Measurements from ENCODE around the gene PEG3. TPM values are rescaled to one million over a fixed set of nuclear protein-coding genes. Genes with fewer than 3 reads are reported as not detected.

Gene PEG3
- total RNA-seq, 4 donors from 2014 or later: 6.5 to 8.8 (median 7.3) TPM

DNA sequence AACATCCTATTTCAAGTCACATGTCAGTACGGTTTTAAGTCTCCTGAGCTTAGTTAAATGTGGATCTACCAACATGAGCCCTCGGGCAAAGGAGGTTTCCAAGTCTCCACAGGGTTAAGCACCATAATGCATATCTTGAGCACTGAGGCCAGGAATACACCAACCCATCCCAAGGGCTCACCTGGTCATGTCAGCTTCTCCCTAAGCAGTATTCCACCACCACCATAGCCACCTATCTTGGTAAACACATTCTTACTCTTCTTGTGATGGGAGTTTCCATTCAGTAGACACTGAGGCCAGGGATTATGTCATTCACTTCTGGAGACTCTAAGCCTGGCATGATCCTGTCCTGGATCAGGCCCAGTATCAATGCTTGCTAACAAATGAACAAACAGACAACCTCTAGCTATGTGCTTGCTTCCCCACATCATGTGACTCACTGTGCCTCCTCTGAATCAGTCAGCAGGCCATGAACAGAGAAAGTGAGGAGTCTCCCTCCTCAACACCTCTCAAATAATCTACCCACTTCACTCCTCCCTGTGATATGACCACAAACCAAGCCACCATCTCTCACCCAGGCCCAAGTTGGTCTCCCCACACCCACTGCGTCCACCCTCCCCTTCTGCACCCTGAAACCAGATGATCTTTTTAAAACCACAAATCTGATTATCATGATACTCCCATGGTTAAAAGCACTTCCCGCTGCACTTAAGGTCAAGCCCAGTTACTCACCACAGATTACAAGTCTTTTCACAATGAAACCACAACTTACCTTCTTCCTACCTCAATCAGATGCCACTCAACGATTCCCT is 5.8 kb downstream of the PEG3 start:
- no peak for DNase-seq (ENCODE audit: low spot score)
- no peak for ATAC-seq (ENCODE audit: low FRiP score)
- TF ChIP-seq, protein P1, sequence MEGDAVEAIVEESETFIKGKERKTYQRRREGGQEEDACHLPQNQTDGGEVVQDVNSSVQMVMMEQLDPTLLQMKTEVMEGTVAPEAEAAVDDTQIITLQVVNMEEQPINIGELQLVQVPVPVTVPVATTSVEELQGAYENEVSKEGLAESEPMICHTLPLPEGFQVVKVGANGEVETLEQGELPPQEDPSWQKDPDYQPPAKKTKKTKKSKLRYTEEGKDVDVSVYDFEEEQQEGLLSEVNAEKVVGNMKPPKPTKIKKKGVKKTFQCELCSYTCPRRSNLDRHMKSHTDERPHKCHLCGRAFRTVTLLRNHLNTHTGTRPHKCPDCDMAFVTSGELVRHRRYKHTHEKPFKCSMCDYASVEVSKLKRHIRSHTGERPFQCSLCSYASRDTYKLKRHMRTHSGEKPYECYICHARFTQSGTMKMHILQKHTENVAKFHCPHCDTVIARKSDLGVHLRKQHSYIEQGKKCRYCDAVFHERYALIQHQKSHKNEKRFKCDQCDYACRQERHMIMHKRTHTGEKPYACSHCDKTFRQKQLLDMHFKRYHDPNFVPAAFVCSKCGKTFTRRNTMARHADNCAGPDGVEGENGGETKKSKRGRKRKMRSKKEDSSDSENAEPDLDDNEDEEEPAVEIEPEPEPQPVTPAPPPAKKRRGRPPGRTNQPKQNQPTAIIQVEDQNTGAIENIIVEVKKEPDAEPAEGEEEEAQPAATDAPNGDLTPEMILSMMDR (IDR thresholded peaks at IDR 0.05): no peak

DNA sequence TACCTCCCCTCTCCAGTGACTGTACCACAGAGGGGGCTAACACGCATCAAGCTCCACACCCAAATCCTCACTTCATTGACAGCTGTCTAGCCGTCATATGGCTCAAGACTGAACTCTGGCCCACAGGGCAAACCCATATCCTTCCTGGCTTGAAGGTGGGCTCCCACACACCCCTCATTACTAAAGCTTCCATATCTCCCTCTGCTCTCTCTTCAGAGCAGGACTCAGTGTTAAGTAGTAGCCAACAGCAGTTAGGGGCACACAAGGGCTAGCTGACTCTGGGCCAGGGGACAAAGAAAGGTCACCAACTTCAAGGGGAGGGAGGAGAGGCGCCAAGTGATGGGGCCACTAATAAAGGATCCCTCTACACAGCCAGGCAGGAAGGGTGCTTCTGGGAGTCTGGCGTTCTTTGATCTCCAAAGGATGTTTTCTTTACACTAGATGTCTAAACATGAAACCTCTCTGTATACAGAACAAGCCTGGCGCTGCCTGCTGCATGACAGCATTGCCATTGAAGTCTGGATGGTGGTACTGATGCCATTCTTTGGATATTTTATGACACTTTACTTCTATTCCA is 8.1 kb downstream of the PEG3 start:
- DNase-seq (ENCODE audit: low spot score): no peak
- TF ChIP-seq, protein P1 (IDR thresholded peaks at IDR 0.05): no peak
- ATAC-seq (ENCODE audit: low FRiP score): no peak

DNA sequence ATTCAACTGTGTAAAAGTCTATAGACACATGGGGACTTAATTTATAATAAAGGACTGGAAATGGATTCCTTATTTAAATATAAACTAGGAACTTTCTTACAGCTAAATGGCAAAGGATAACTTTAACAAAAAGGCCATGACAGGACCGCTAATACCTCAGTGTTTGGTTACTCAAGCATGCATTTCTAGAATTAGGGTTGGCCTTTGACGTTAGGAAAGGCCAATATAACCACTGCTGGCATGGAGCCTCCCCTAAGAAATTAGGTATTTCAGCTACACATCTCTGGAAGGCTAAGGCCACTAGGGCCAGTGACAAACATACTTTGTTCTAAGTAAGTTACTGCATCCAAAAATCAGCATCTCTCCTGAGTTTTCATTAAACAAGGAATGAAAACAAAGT is 9.3 kb downstream of the PEG3 start:
- no peak for DNase-seq (ENCODE audit: low spot score)
- TF ChIP-seq, protein P1 (IDR thresholded peaks at IDR 0.05): no peak
- no peak for ATAC-seq (ENCODE audit: low FRiP score)

DNA sequence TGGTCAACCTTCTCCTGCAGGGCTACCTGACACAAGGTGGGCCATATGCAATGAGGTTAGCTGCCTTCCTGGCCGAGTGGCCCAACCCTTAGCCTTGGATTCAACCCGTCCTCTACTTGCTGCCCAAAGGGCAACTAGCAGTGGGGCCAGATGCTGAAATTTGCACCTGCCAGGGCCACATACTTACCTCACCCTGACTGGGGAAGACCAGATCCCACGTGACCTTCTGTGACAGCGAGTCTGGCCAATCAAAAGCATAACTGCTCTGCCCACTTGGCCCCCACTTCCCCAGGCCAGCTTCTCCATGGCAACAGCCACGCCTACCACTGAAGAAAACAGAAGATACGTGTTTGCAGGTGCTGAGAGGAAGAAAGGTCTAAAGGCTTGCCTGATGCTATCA is 10.9 kb downstream of the PEG3 start:
- DNase-seq (ENCODE audit: low spot score) (no peak), ATAC-seq (ENCODE audit: low FRiP score) (no peak)
- TF ChIP-seq, protein P1 (IDR thresholded peaks at IDR 0.05): no peak

DNA sequence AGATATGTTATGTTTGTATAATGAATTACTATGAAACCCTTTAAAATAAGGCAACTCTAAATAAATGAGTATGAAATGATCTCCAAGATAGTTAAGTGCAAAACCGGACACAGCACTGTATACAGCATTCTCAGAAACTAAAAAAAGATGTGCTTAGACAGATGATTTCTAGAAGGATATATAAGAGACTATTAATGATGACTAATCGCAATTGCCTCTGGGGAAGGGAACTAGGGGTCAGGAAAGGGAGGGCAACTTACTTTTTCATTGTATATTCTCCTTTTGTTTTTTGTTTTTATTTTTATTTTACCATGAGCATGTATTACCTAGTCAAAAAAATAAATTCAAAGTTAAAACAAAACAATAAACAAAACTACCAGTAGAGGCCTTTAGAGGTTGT is 12.8 kb downstream of the PEG3 start:
- ATAC-seq (ENCODE audit: low FRiP score): no peak
- no peak for DNase-seq (ENCODE audit: low spot score)
- TF ChIP-seq, protein P1 (IDR thresholded peaks at IDR 0.05): no peak

DNA sequence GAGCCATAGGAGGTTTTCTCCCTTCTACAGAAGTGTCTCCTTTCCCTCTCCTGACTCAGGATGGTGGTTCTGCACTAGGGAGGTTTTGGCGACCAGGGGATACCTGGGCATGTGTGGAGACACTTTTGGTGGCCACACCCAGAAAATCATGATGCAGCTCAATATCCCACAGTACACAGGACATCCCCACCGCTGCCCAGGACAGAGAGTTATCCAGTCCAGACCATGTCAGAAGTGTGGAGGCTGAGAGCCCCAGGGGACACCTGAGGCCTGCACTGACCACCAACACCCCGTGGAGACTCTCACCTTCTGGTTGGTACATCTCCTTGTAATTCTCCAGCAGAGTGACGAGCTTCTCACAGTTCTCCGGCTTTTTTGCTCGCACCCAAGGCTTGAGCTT is 16.6 kb downstream of the PEG3 start:
- DNase-seq (ENCODE audit: low spot score) (no peak), ATAC-seq (ENCODE audit: low FRiP score) (no peak)
- TF ChIP-seq, protein P1 (IDR thresholded peaks at IDR 0.05): no peak

DNA sequence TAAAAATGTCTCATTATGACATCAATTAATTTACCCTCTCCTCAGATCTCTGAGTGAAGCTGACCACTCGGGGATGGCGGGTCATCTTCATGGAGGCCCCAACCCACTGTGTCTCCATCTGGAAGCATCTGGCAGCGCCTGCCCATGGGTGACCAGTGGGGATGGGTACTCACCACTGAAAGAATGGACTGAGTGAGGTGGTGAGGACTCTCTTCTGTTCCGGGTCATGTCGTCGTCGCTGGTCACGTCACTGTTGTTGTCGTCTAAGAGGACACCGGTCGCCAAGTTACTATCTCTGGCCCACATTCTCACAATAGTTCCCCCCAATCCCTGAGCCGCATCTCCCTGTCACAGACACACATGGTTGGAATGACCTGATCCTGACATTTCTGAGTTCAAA is 17.1 kb downstream of the PEG3 start:
- TF ChIP-seq, protein P1 (IDR thresholded peaks at IDR 0.05): no peak
- DNase-seq (ENCODE audit: low spot score) (no peak), ATAC-seq (ENCODE audit: low FRiP score) (no peak)
